Activated B cell treated with CpG ODN at 0.5 μM for 24 hours (primary cell): ENCODE measurements around the gene FYN. TPM values are rescaled to one million over a fixed set of nuclear protein-coding genes. Genes with fewer than 3 reads are reported as not detected.

Experiments
- ATAC-seq: fragments of 200-7000 bp; cut with Tn5 transposase; one replicate; pipeline ENCODE4 v1.10.0; 2021; ENCODE audit warnings: low read depth, mild to moderate bottlenecking, moderate library complexity
- CTCF ChIA-PET: fragments of 350-600 bp; sonication (Branson Sonifier 250); formaldehyde crosslinking; loops from one replicate; lab custom pipeline; 2021; ENCODE audit warnings: antibody characterized with exemption; lab: Charles Lee
- POLR2A ChIA-PET: fragments of 350-600 bp; sonication (Branson Sonifier 250); formaldehyde crosslinking; loops from one replicate; lab custom pipeline; 2021; ENCODE audit warnings: antibody characterized with exemption; lab: Charles Lee
- DNase-seq: peaks from one replicate; pipeline ENCODE4 v3.0.0; 2022
- H3K27ac Mint-ChIP-seq: one replicate; pipeline ENCODE4 v1.8.0; 2020; ENCODE audit warnings: mixed read lengths
- H3K27me3 Mint-ChIP-seq: one replicate; pipeline ENCODE4 v1.8.0; 2021; ENCODE audit warnings: mixed read lengths
- H3K36me3 Mint-ChIP-seq: one replicate; pipeline ENCODE4 v1.8.0; 2021; ENCODE audit warnings: low read depth, mixed read lengths
- H3K4me1 Mint-ChIP-seq: one replicate; pipeline ENCODE4 v1.8.0; 2021; ENCODE audit warnings: mixed read lengths
- H3K4me3 Mint-ChIP-seq: one replicate; pipeline ENCODE4 v1.8.0; 2020; ENCODE audit warnings: mild to moderate bottlenecking, mixed read lengths
- H3K9me3 Mint-ChIP-seq: one replicate; pipeline ENCODE4 v1.8.0; 2020; ENCODE audit warnings: mixed read lengths
- CTCF ChIP-seq: fragments of 200-600 bp; IDR thresholded peaks from one replicate; pipeline ENCODE4 v1.8.0; 2022; ENCODE audit warnings: antibody characterized with exemption, mild to moderate bottlenecking
- intact Hi-C: fragments of 100-400 bp; cut with micrococcal nuclease; formaldehyde crosslinking; loops from one replicate; pipeline ENCODE4 v1.15.1; 2024
- total RNA-seq: library from RNA; stranded (reverse); gene quantifications from 2 replicates; pipeline ENCODE4 v1.2.3, GENCODE V29; 2022

Gene FYN
- total RNA-seq, 1 donor from 2014 or later = 64.7 TPM

GRCh38 chr6:111625099-111625416, 248.2 kb downstream of the FYN start:
- POLR2A ChIA-PET = no interaction called here
- Mint-ChIP-seq H3K4me1 (no peaks in the 10 kb centered on the region), H3K27me3 (peaks cover 9% of the 10 kb centered on the region), H3K9me3 (peaks cover 9% of the 10 kb centered on the region), H3K27ac (no peak overlapping the region), H3K4me3 (no peak overlapping the region), H3K36me3 (peaks cover 3% of the 10 kb centered on the region)
- CTCF ChIA-PET = no interaction called here
- TF ChIP-seq CTCF = no peak
- no peak for DNase-seq
- intact Hi-C loops = no loop called here
- no peak for ATAC-seq

GRCh38 chr6:111624401-111625098, 248.7 kb downstream of the FYN start:
- intact Hi-C loops = no loop called here
- ChIA-PET CTCF (no interaction called here), POLR2A (no interaction called here)
- H3K4me1 Mint-ChIP-seq = no peaks in the 10 kb centered on the region
- no peak for ATAC-seq
- no peak overlapping the region for H3K27ac Mint-ChIP-seq
- peaks cover 9% of the 10 kb centered on the region for H3K27me3 Mint-ChIP-seq
- H3K9me3 Mint-ChIP-seq = peaks cover 9% of the 10 kb centered on the region
- peaks cover 3% of the 10 kb centered on the region for H3K36me3 Mint-ChIP-seq
- no peak overlapping the region for H3K4me3 Mint-ChIP-seq
- no peak for TF ChIP-seq CTCF
- no peak for DNase-seq

GRCh38 chr6:111623046-111623718, 250.1 kb downstream of the FYN start:
- Mint-ChIP-seq H3K9me3 (no peaks in the 10 kb centered on the region), H3K4me3 (no peak overlapping the region), H3K4me1 (no peaks in the 10 kb centered on the region), H3K27me3 (peaks cover 3% of the 10 kb centered on the region), H3K27ac (no peak overlapping the region), H3K36me3 (no peaks in the 10 kb centered on the region)
- ATAC-seq (no peak), DNase-seq (no peak)
- intact Hi-C loops = no loop called here
- TF ChIP-seq CTCF = no peak
- ChIA-PET CTCF (no interaction called here), POLR2A (no interaction called here)

GRCh38 chr6:111620169-111620568, 253.1 kb downstream of the FYN start:
- intact Hi-C loops = no loop called here
- Mint-ChIP-seq H3K27me3 (peaks cover 12% of the 10 kb centered on the region), H3K4me1 (no peaks in the 10 kb centered on the region), H3K9me3 (no peaks in the 10 kb centered on the region), H3K36me3 (no peaks in the 10 kb centered on the region), H3K27ac (no peak overlapping the region), H3K4me3 (no peak overlapping the region)
- ATAC-seq = no peak
- ChIA-PET POLR2A (no interaction called here), CTCF (no interaction called here)
- TF ChIP-seq CTCF = no peak
- no peak for DNase-seq

GRCh38 chr6:111618407-111618806, 254.8 kb downstream of the FYN start:
- no peak for ATAC-seq
- no peak for DNase-seq
- H3K4me3 Mint-ChIP-seq = no peak overlapping the region
- CTCF ChIA-PET = no interaction called here
- H3K27ac Mint-ChIP-seq = no peak overlapping the region
- H3K9me3 Mint-ChIP-seq = no peaks in the 10 kb centered on the region
- no peaks in the 10 kb centered on the region for H3K4me1 Mint-ChIP-seq
- no peaks in the 10 kb centered on the region for H3K36me3 Mint-ChIP-seq
- peaks cover 16% of the 10 kb centered on the region for H3K27me3 Mint-ChIP-seq
- POLR2A ChIA-PET = no interaction called here
- TF ChIP-seq CTCF = no peak
- intact Hi-C loops = no loop called here
